GM19035 (cell line): ENCODE results near the gene PTPRH.
"Not testable (repeated sequence)": the region's sequence is repeated elsewhere in the genome, so short reads cannot be mapped to it uniquely, and the experiment has no call there.

ENCODE experiments used
- ATAC-seq: cut with Tn5 transposase; IDR thresholded peaks from one replicate; pipeline ENCODE4 v1.9.1; 2021; ENCODE audit not compliant: unreplicated experiment

The PTPRH gene

GRCh38 chr19:55193481-55193880, 15.8 kb downstream of the PTPRH start:
- ATAC-seq: no peak

- no peak for ATAC-seq
Measured at GRCh38 chr19:55189403-55189835, 19.9 kb downstream of the PTPRH start.

- ATAC-seq: no peak
Measured at GRCh38 chr19:55188625-55189024, 20.7 kb downstream of the PTPRH start.

- ATAC-seq: no peak
Measured at GRCh38 chr19:55186080-55186479, 23.2 kb downstream of the PTPRH start.

- ATAC-seq: no peak
Measured at GRCh38 chr19:55181740-55182139, 27.6 kb downstream of the PTPRH start.

- ATAC-seq: peak; percentile 7
Measured at GRCh38 chr19:55179606-55180484, 29.5 kb downstream of the PTPRH start, which contains the start of gene SYT5. TSS of gene SYT5 (minus strand) at chr19:55180289. CDS start at chr19:55179041, 1,248 bp downstream.

- peak; percentile 83 for ATAC-seq
Measured at GRCh38 chr19:55178781-55179599, 30.3 kb downstream of the PTPRH start.

GRCh38 chr19:55176076-55176475, 33.2 kb downstream of the PTPRH start:
- no peak for ATAC-seq

- ATAC-seq: no peak
Measured at GRCh38 chr19:55175117-55175867, 34.0 kb downstream of the PTPRH start.

GRCh38 chr19:55174425-55175116, 34.7 kb downstream of the PTPRH start:
- no peak for ATAC-seq

- no peak for ATAC-seq
Measured at GRCh38 chr19:55173714-55174409, 35.4 kb downstream of the PTPRH start.

GRCh38 chr19:55173186-55173713, 36.1 kb downstream of the PTPRH start:
- ATAC-seq: no peak

- no peak for ATAC-seq
Measured at GRCh38 chr19:55172741-55173140, 36.6 kb downstream of the PTPRH start.

GRCh38 chr19:55172318-55172717, 37.0 kb downstream of the PTPRH start:
- not testable (repeated sequence) for ATAC-seq

- ATAC-seq: no peak
Measured at GRCh38 chr19:55171440-55171839, 37.9 kb downstream of the PTPRH start.

GRCh38 chr19:55169136-55169535, 40.2 kb downstream of the PTPRH start:
- ATAC-seq: no peak

GRCh38 chr19:55166530-55167268, 42.6 kb downstream of the PTPRH start, which contains the start of gene DNAAF3:
TSS of gene DNAAF3 (minus strand) at chr19:55166613. CDS start at chr19:55166413, 200 bp downstream.
- peak; percentile 77 for ATAC-seq

GRCh38 chr19:55165952-55166529, 43.3 kb downstream of the PTPRH start:
- ATAC-seq: no peak
